K562 (cell line): ENCODE results near the gene PRR19. TPM values are rescaled to one million over a fixed set of nuclear protein-coding genes. Genes with fewer than 3 reads are reported as not detected.
A peak's percentile ranks its signal among the peaks of the same experiment; 100 is the strongest.

Experiments used
- ADNP ChIP-seq: fragments of 200-800 bp; sonication (Bioruptor generic); IDR thresholded peaks from 2 replicates; pipeline ENCODE4 v1.6.1; 2016; ENCODE audit warnings: missing genetic modification characterization, missing compliant biosample characterization
- BACH1 ChIP-seq: fragments of 200-800 bp; sonication (Bioruptor generic); IDR thresholded peaks from 2 replicates; pipeline ENCODE4 v1.6.1; 2016; ENCODE audit warnings: missing genetic modification characterization, missing compliant biosample characterization
- CBX1 ChIP-seq: sonication (generic); IDR thresholded peaks from 2 replicates; pipeline ENCODE4 v1.6.1; 2016; ENCODE audit warnings: antibody characterized with exemption, low read depth, mild to moderate bottlenecking
- CHD4 ChIP-seq: fragments of 200-600 bp; sonication (generic); IDR thresholded peaks from 3 replicates; pipeline ENCODE4 v1.6.1; 2012; ENCODE audit warnings: low read depth, mild to moderate bottlenecking, mixed read lengths, low read length, inconsistent platforms; ENCODE audit not compliant: insufficient read depth, insufficient replicate concordance, poor library complexity, severe bottlenecking
- DIDO1 ChIP-seq: fragments of 450-650 bp; IDR thresholded peaks from 2 replicates; pipeline ENCODE4 v1.6.1; 2016; ENCODE audit warnings: low read depth, missing biosample characterization, missing genetic modification characterization
- EGR1 ChIP-seq: fragments of 450-650 bp; conservative IDR thresholded peaks from 2 replicates; pipeline ENCODE4 v1.6.1; 2017; ENCODE audit warnings: mild to moderate bottlenecking
- HDAC1 ChIP-seq, 2 experiments: fragments of 450-650 bp; IDR thresholded peaks; 2 replicates each; pipeline ENCODE4 v1.6.1; 2016 to 2017; ENCODE audit warnings: inconsistent platforms in 1 of 2, mild to moderate bottlenecking in 1 of 2, moderate library complexity in 1 of 2
- KLF1 ChIP-seq: fragments of 450-650 bp; IDR thresholded peaks from 2 replicates; pipeline ENCODE4 v1.6.1; 2016; ENCODE audit warnings: missing genetic modification characterization, missing compliant biosample characterization
- LCOR ChIP-seq: sonication (generic); formaldehyde crosslinking; IDR thresholded peaks from 2 replicates; pipeline ENCODE4 v1.8.0; 2022; ENCODE audit warnings: mild to moderate bottlenecking, missing genetic modification reagents
- PURB ChIP-seq: sonication (generic); formaldehyde crosslinking; IDR thresholded peaks from 2 replicates; pipeline ENCODE4 v1.9.0; 2021; ENCODE audit warnings: low read depth, mild to moderate bottlenecking, missing genetic modification reagents
- RAD51 ChIP-seq: fragments of 450-650 bp; IDR thresholded peaks from 2 replicates; pipeline ENCODE4 v1.7.1; 2016; ENCODE audit warnings: low read depth, mild to moderate bottlenecking, borderline replicate concordance
- SMAD3 ChIP-seq: fragments of 450-650 bp; formaldehyde crosslinking; conservative IDR thresholded peaks from 2 replicates; pipeline ENCODE4 v1.4.0; 2020; ENCODE audit warnings: mild to moderate bottlenecking
- SMARCC2 ChIP-seq: fragments of 450-650 bp; IDR thresholded peaks from 2 replicates; pipeline ENCODE4 v1.6.1; 2017; ENCODE audit warnings: antibody characterized with exemption, moderate library complexity, mild to moderate bottlenecking, low read depth
- SRSF1 ChIP-seq: fragments of 200-400 bp; formaldehyde crosslinking; IDR thresholded peaks from 2 replicates; pipeline ENCODE4 v1.6.1; 2017; ENCODE audit warnings: mild to moderate bottlenecking, low read depth, low read length, moderate library complexity
- ZNF124 ChIP-seq: sonication (generic); formaldehyde crosslinking; IDR thresholded peaks from 2 replicates; pipeline ENCODE4 v1.8.1; 2022; ENCODE audit warnings: missing genetic modification reagents
- ZNF263 ChIP-seq: sonication (generic); formaldehyde crosslinking; IDR thresholded peaks from 2 replicates; pipeline ENCODE4 v1.8.0; 2022; ENCODE audit warnings: mild to moderate bottlenecking, missing genetic modification reagents, borderline replicate concordance
- ZNF445 ChIP-seq: fragments of 250-450 bp; sonication (Bioruptor Pico); IDR thresholded peaks from 2 replicates; pipeline ENCODE4 v1.4.0; 2020; ENCODE audit warnings: low read depth, mild to moderate bottlenecking, moderate library complexity
- ZNF507 ChIP-seq: conservative IDR thresholded peaks from 2 replicates; pipeline ENCODE4 v1.6.1; 2017; ENCODE audit warnings: missing genetic modification characterization, missing compliant biosample characterization
- ZNF668 ChIP-seq: fragments of 250-450 bp; sonication (Bioruptor Pico); IDR thresholded peaks from 2 replicates; pipeline ENCODE4 v1.8.0; 2022; ENCODE audit warnings: mild to moderate bottlenecking, inconsistent platforms
- ZNF77 ChIP-seq: fragments of 250-450 bp; sonication (Bioruptor Pico); IDR thresholded peaks from 2 replicates; pipeline ENCODE4 v1.5.0; 2020
- polyA plus RNA-seq, 8 experiments: library from polyadenylated mRNA; depleted of rRNA in 4 of 8; stranded (reverse) in 5 of 8; unstranded in 3 of 8; fragments of >200 nt; fragmentation: Nextera tagmentation in 2 of 8; fragmentation: Illumina TruSeq in 1 of 8; extraction: Ambion mirVana in 2 of 8; extraction: Trizol in 1 of 8; gene quantifications; 2 replicates each; pipeline versions ENCODE4 v1.2.1 to v1.2.3, GENCODE V29; 2011 to 2014; ENCODE audit warnings: inconsistent platforms in 1 of 8, missing spikeins in 1 of 8
- total RNA-seq, 7 experiments: library from RNA; depleted of rRNA in 6 of 7; stranded (reverse); fragments of >200 nt in 6 of 7; fragmentation: Illumina TruSeq in 2 of 7; extraction: Trizol in 2 of 7; gene quantifications; 2 replicates each; pipeline versions ENCODE4 v1.2.1 to v1.2.3, GENCODE V29; 2011 to 2021; ENCODE audit warnings: low replicate concordance in 1 of 7
- TF ChIP-seq, protein P1 (sequence below), 3 experiments: fragments of 200-800 bp in 1 of 3; fragments of 250-450 bp in 1 of 3; fragments of 450-650 bp in 1 of 3; sonication (Bioruptor Pico) in 1 of 3; sonication (Bioruptor generic) in 1 of 3; formaldehyde crosslinking in 1 of 3; IDR thresholded peaks; 2 replicates each; pipeline versions ENCODE4 v1.6.1 to v1.8.0; 2016 to 2022; ENCODE audit warnings: mild to moderate bottlenecking in 2 of 3, missing genetic modification characterization in 2 of 3, missing compliant biosample characterization in 1 of 3, moderate library complexity in 1 of 3
- TF ChIP-seq, protein P2 (sequence below): conservative IDR thresholded peaks from 2 replicates; pipeline ENCODE4 v1.6.1; 2011; ENCODE audit warnings: low read depth, mild to moderate bottlenecking, low read length; ENCODE audit not compliant: control insufficient read depth
- TF ChIP-seq, protein P3 (sequence below): sonication (generic); formaldehyde crosslinking; IDR thresholded peaks from 2 replicates; pipeline ENCODE4 v1.8.0; 2023; ENCODE audit warnings: mild to moderate bottlenecking, missing genetic modification reagents

The PRR19 gene
- total and polyA plus RNA-seq, 9 of the 15 experiments (the other 6 are each of a cell fraction or from before 2014, with no cell fraction given): 0.10 to 1.6 (median 0.54) TPM

DNA sequence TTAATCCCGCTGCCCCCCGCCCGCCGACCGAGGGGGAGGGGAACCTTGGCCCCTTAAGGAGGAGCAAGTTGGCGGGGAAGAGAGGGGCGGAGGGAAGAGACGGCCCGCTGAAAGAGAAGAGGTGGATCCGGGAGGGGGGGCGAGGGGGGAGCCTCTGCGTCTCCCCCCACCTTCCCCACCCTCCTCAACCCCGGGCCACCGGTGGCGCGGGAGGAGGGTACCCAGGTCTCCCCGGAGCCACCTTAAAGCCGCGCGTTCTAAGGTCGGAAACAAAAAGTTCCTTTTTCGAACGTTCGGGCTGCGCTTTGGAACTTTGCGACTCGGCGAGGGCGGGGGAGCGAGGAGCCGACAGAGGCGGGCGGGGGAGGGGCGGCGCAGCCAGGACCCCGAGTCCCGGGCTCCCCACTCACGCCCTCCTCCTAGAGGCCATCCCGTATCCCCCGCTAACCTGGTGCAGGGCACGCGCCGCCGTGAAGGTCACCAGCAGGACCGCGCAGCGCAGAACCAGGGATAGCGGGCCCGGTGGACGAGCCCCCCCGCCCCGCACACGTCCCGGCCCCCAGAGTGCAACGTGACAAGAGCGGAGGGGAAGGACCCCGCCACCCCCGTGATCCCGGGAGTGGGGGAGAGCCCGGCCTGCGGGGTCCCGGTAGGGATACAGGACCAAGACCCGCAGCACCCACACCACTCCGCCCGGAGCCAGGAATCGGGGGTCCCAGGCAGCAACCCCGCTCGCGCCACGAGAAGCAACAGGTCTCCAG, 47.7 kb upstream of the PRR19 start (continued):
- TF ChIP-seq, protein P1, sequence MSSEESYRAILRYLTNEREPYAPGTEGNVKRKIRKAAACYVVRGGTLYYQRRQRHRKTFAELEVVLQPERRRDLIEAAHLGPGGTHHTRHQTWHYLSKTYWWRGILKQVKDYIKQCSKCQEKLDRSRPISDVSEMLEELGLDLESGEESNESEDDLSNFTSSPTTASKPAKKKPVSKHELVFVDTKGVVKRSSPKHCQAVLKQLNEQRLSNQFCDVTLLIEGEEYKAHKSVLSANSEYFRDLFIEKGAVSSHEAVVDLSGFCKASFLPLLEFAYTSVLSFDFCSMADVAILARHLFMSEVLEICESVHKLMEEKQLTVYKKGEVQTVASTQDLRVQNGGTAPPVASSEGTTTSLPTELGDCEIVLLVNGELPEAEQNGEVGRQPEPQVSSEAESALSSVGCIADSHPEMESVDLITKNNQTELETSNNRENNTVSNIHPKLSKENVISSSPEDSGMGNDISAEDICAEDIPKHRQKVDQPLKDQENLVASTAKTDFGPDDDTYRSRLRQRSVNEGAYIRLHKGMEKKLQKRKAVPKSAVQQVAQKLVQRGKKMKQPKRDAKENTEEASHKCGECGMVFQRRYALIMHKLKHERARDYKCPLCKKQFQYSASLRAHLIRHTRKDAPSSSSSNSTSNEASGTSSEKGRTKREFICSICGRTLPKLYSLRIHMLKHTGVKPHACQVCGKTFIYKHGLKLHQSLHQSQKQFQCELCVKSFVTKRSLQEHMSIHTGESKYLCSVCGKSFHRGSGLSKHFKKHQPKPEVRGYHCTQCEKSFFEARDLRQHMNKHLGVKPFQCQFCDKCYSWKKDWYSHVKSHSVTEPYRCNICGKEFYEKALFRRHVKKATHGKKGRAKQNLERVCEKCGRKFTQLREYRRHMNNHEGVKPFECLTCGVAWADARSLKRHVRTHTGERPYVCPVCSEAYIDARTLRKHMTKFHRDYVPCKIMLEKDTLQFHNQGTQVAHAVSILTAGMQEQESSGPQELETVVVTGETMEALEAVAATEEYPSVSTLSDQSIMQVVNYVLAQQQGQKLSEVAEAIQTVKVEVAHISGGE (CRISPR knock-in tag; IDR thresholded peaks at IDR 0.05): 0 out of 6 replicates have a peak, but pooled peaks of 1 of the 3 experiments have one; percentile 26
- TF ChIP-seq, protein P2, sequence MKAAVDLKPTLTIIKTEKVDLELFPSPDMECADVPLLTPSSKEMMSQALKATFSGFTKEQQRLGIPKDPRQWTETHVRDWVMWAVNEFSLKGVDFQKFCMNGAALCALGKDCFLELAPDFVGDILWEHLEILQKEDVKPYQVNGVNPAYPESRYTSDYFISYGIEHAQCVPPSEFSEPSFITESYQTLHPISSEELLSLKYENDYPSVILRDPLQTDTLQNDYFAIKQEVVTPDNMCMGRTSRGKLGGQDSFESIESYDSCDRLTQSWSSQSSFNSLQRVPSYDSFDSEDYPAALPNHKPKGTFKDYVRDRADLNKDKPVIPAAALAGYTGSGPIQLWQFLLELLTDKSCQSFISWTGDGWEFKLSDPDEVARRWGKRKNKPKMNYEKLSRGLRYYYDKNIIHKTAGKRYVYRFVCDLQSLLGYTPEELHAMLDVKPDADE: 0 out of 2 replicates have a peak, but pooled peaks have one; percentile 41
- TF ChIP-seq RAD51: no peak
- TF ChIP-seq HDAC1 (IDR thresholded peaks at IDR 0.05): no peak
- TF ChIP-seq ZNF263 (CRISPR knock-in tag): peak; percentile 36; the same call in 1 of the 2 replicates
- no peak for TF ChIP-seq ZNF445 (CRISPR knock-in tag)
- TF ChIP-seq ZNF668: no peak
- no peak for TF ChIP-seq KLF1 (tag)
- TF ChIP-seq CHD4: peak; percentile 44
- TF ChIP-seq SMARCC2: no peak
- TF ChIP-seq ZNF507 (tag): no peak
- TF ChIP-seq SMAD3 (CRISPR knock-in tag): no peak
- no peak for TF ChIP-seq ZNF77 (CRISPR knock-in tag)
- TF ChIP-seq SRSF1: no peak
- peak; percentile 33 for TF ChIP-seq EGR1
- TF ChIP-seq PURB (CRISPR knock-in tag): no peak
- no peak for TF ChIP-seq ZNF124
- no peak for TF ChIP-seq LCOR (CRISPR knock-in tag)
- TF ChIP-seq, protein P3, sequence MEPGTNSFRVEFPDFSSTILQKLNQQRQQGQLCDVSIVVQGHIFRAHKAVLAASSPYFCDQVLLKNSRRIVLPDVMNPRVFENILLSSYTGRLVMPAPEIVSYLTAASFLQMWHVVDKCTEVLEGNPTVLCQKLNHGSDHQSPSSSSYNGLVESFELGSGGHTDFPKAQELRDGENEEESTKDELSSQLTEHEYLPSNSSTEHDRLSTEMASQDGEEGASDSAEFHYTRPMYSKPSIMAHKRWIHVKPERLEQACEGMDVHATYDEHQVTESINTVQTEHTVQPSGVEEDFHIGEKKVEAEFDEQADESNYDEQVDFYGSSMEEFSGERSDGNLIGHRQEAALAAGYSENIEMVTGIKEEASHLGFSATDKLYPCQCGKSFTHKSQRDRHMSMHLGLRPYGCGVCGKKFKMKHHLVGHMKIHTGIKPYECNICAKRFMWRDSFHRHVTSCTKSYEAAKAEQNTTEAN: no peak
- TF ChIP-seq ADNP (tag): no peak
- no peak for TF ChIP-seq DIDO1
- TF ChIP-seq CBX1: no peak
- no peak for TF ChIP-seq BACH1 (tag)
